Lower leg skin (tissue), 4 donors: ENCODE results near the gene CRMP1. TPM values are rescaled to one million over a fixed set of nuclear protein-coding genes. Genes with fewer than 3 reads are reported as not detected.

Source experiments
- DNase-seq, 2 donors: peaks; one replicate each; pipeline ENCODE4 v3.0.0-alpha.2; 2019; ENCODE audit warnings: low spot score in 2 of 2
- H3K4me3 ChIP-seq: fragments of 200-600 bp; sonication (generic); 2 replicates; pipeline ENCODE4 v1.5.1; 2017; ENCODE audit warnings: mild to moderate bottlenecking, low read depth; ENCODE audit not compliant: poor library complexity, severe bottlenecking
- CTCF ChIP-seq, 3 donors: fragments of 450-650 bp; IDR thresholded peaks; one replicate each; pipeline ENCODE4 v1.5.1; 2016; ENCODE audit warnings: antibody characterized with exemption in 3 of 3, mild to moderate bottlenecking in 3 of 3, moderate library complexity in 2 of 3
- POLR2A ChIP-seq, 2 donors: fragments of 450-650 bp; IDR thresholded peaks; one replicate each; pipeline ENCODE4 v1.6.1; 2016 to 2017; ENCODE audit warnings: antibody characterized with exemption in 2 of 2, mild to moderate bottlenecking in 1 of 2, moderate library complexity in 1 of 2
- WGBS, 2 donors: methylation state at CpG; one replicate each; pipeline ENCODE4 v1.1.5; 2018; 5-methylcytosine and 5-hydroxymethylcytosine counted together
- intact Hi-C: fragments of 100-400 bp; cut with DNase I; formaldehyde crosslinking; loops from one replicate; pipeline ENCODE4 v1.15.0; 2023; ENCODE audit warnings: low total_unique reads
- total RNA-seq, 4 donors: library from RNA; depleted of rRNA; stranded (reverse); fragments of >200 nt; gene quantifications; one replicate each; pipeline ENCODE4 v1.1.0, GENCODE V29; 2016

The CRMP1 gene
- total RNA-seq, 4 donors from 2014 or later, result 0.17 to 1.2 (median 0.17) TPM; not detected in 1

GRCh38 chr4:5824227-5824626, 68.7 kb downstream of the CRMP1 start:
- DNase-seq, result no peak
- no peak overlapping the region for H3K4me3 ChIP-seq
- TF ChIP-seq POLR2A (IDR thresholded peaks at IDR 0.05) (no peak), CTCF (IDR thresholded peaks at IDR 0.05) (no peak)
- intact Hi-C loops, result no loop called here
- WGBS, 2 donors, result 85 to 87% methylated on average over 7 of the region's 7 CpGs

GRCh38 chr4:5823542-5824211, 69.2 kb downstream of the CRMP1 start:
- H3K4me3 ChIP-seq, result no peak overlapping the region
- TF ChIP-seq POLR2A (IDR thresholded peaks at IDR 0.05), result no peak
- no peak for TF ChIP-seq CTCF (IDR thresholded peaks at IDR 0.05)
- intact Hi-C loops, result no loop called here
- DNase-seq, result no peak
- 67 to 74% methylated on average over 10 of the region's 10 CpGs for WGBS, 2 donors

- 81 to 82% methylated on average over 5 of the region's 5 CpGs for WGBS, 2 donors
- intact Hi-C loops, result no loop called here
- TF ChIP-seq CTCF (IDR thresholded peaks at IDR 0.05) (no peak), POLR2A (IDR thresholded peaks at IDR 0.05) (no peak)
- DNase-seq, result no peak
- no peak overlapping the region for H3K4me3 ChIP-seq
These were observed 70.3 kb downstream of the CRMP1 start for GRCh38 chr4:5822619-5823018.

GRCh38 chr4:5821665-5822358, 71.1 kb downstream of the CRMP1 start:
- WGBS, 2 donors, result 73 to 78% methylated on average over 18 of the region's 18 CpGs
- no peak overlapping the region for H3K4me3 ChIP-seq
- TF ChIP-seq CTCF (IDR thresholded peaks at IDR 0.05), result no peak
- no peak for DNase-seq
- intact Hi-C loops, result no loop called here

GRCh38 chr4:5816851-5817375, 76.0 kb downstream of the CRMP1 start:
- no peak for TF ChIP-seq POLR2A (IDR thresholded peaks at IDR 0.05)
- TF ChIP-seq CTCF (IDR thresholded peaks at IDR 0.05), result no peak
- 88 to 92% methylated on average over 12 of the region's 12 CpGs for WGBS, 2 donors
- DNase-seq, result no peak
- no peak overlapping the region for H3K4me3 ChIP-seq
- intact Hi-C loops, result loop anchor here (10.0 kb wide), 2 partner anchors 352 to 762 kb away; partner anchors contain the start of gene STK32B
